ENCODE results near the gene PFKFB2.

Gene PFKFB2

GRCh38 chr1:207022996-207023679 is 29.9 kb upstream of the PFKFB2 start:
- DNase-seq, result no peak

GRCh38 chr1:207024202-207025145 is 28.6 kb upstream of the PFKFB2 start:
- DNase-seq, result no peak

GRCh38 chr1:207025146-207025880 is 27.8 kb upstream of the PFKFB2 start:
- no peak for DNase-seq

DNA sequence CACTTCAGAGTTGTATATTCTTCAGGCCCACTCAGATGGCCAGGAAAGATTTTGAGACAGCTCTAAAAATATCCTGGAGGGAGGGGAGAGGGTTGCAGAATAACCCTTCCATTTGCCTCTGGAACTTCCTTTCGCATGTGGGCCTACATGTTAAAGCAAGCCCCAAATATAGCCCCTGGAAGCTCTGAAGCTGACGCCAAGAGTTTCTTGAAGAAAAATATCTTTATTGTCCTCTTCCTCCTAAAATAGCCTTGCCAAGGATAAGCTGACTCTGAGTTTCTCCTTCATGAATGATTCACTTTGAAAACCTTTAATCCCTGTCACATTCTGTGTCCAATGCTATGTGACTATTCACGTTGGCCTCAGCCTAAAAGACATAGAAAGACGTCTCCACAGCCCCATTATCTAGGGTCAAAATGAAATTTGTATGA is 27.0 kb upstream of the PFKFB2 start:
- DNase-seq, result no peak

DNA sequence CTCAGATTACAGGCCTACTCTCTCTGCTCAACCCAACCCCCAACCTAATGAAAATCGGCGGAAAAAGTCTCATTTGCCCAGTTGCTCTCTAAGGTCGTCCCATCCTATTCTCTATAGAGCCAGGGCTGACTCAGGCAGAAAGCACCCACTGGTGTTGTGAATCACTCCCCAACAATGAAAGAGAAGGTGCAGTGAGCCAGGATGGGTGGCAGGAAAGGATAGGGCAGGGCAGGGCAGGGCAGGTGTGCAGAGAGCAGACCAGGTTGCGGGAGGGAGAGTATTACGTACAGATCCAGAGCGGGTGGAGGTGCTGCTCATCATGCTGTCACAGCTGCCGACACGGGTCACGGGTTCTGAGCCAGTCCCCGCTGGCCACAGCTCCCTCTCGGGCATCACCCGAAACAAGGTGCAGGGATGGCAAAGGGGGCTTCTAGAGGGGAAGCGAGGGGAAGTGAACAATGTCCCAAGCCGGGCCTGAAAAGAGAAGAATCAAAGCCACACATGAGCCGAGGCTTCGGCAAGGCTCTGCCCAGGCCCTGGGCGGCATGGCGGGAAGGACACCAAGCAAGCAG is 25.8 kb upstream of the PFKFB2 start:
- no peak for DNase-seq

DNA sequence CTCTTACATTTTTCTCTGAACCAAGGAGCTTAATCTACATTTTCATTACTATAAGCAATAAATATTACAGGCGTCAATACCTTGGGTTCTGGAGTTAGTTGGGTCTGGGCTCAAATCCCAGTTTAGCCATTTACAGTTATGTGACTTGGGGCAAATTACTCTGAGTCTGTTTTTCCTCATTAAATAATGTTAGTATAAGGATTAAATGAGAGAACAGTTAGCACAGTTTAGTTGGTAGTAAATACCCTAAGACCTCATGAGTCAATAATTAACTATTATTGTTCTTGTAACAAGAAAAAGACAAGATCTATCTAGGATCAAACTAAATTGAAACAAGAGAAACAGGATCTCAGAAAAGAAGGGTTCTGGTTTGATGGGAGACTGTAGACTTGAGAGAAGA is 25.2 kb upstream of the PFKFB2 start:
- DNase-seq, result no peak

- no peak for DNase-seq
These were observed 24.0 kb upstream of the PFKFB2 start for GRCh38 chr1:207028884-207029650.

DNA sequence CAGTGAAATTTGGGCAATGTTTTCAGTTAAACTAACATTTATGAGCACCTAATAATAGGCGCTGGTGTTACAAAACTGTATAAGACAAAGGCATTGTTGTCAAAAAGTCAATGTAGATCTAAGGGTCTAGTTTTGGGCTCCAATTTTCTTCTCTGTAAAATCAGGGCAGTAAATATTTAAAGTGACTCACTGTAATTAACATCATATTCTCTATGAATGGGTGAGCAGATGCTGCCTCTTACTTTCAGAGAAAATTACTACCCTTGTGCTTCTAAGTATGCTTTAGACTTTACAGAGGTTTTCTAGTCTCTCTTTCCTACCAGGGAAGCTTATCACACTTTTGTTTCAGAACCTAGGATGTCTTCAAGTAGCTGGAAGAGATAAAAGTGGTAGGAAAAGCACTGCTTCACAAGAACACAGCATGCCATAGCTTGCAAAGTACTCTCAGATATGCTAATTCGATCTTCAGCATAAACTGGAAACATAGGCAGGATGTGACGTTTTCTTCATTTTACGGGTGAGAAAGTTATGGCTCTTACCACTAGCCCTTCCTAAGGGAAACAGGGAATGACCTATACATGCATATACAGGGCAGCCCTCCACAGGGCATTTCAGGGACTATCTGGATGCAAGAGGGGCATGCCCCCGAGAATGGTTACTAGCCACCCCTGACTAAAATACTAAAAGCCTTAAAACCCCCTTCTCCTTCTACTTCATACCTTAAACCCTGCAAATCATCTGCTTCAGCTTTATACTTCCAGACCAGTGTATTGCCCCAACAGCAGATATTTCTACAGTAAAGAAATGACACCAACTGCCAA is 23.2 kb upstream of the PFKFB2 start:
- peak; percentile 86 for DNase-seq

- DNase-seq, result no peak
These were observed 22.5 kb upstream of the PFKFB2 start for GRCh38 chr1:207030522-207031009.

- no peak for DNase-seq
These were observed 22.1 kb upstream of the PFKFB2 start for GRCh38 chr1:207031016-207031415.

DNA sequence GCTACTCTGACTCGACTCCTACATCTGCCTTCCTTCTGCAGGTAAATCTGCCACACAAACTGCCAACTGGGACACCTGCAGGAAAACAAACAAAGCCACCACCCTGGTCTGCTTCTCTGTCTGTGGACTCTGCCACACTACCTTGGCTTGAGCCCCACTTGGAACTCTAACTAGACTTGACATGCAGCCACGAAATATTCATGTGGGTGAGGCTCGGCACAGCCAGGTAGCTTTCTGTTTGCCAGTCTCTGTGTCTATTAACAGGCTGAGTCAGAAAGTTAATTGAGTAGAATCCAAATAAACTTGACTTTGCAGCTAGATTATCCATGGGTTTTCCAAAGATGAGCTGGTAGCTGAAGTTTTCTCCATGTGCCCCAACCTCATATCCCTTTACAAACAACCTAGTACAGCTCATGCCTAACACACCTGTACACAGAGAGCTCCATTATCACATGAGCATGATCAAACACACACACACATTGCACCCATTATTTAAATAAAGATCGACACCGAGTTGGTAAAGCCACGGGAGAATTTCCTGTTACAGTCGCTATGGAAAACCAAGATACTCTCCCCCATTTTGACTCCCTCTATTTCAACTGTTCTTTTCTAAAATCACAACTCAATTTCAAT is 21.3 kb upstream of the PFKFB2 start:
- no peak for DNase-seq

DNA sequence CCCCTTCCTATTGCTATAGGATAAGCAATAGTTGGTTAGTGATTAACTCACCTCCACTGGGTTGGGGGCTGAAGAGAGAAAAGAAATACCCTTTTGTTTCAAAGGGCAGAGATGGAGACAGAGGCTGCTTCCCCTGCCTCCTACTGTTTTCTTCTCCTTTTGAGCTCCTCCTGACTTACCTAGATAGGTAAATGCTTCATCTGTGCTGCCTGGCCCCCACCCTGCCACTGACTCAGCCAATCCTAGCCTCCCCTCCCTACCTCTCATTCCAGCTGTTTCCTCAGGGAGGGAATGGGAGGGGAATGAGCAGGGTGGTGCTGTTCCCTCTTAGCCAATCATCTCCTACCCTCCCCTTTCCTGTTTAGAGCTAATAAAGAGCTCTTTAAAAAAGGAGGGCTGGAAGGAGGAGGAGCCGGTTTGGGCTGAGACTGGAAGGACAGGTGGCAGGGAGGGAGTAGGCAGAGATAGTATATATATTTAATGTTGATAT is 20.5 kb upstream of the PFKFB2 start, which contains the start of gene C1orf116:
Gene C1orf116, minus strand, starts transcription at position 229 of the 490 bp plus-strand sequence. CDS start 5,158 bp downstream, outside the sequence.
- DNase-seq, result no peak

- no peak for DNase-seq
These were observed 19.8 kb upstream of the PFKFB2 start for GRCh38 chr1:207033302-207033701.

- no peak for DNase-seq
These were observed 18.9 kb upstream of the PFKFB2 start for GRCh38 chr1:207034208-207034607.

GRCh38 chr1:207034998-207035397 is 18.1 kb upstream of the PFKFB2 start:
- no peak for DNase-seq

- DNase-seq, result no peak
These were observed 17.1 kb upstream of the PFKFB2 start for GRCh38 chr1:207035877-207036551.

GRCh38 chr1:207036865-207037264 is 16.2 kb upstream of the PFKFB2 start:
- DNase-seq, result no peak

- DNase-seq, result no peak
These were observed 13.5 kb upstream of the PFKFB2 start for GRCh38 chr1:207039380-207040180.

GRCh38 chr1:207040181-207040533 is 12.9 kb upstream of the PFKFB2 start:
- DNase-seq, result no peak
